Lower lobe of right lung (tissue), 2 donors: ENCODE results near the gene MAK. TPM values are rescaled to one million over a fixed set of nuclear protein-coding genes. Genes with fewer than 3 reads are reported as not detected.
"Not testable (repeated sequence)": the region's sequence is repeated elsewhere in the genome, so short reads cannot be mapped to it uniquely, and the experiment has no call there.

Experiments
- ATAC-seq, 2 donors: fragments of 200-7000 bp; cut with Tn5 transposase; one replicate each; pipeline ENCODE4 v1.9.1; 2020 to 2022; ENCODE audit warnings: mild to moderate bottlenecking in 2 of 2, moderate library complexity in 2 of 2
- DNase-seq: peaks from one replicate; pipeline ENCODE4 v3.0.0-alpha.2; 2020
- H3K27ac ChIP-seq: fragments of 200-600 bp; one replicate; pipeline ENCODE4 v1.8.0; 2022
- H3K27me3 ChIP-seq: fragments of 200-600 bp; one replicate; pipeline ENCODE4 v1.8.0; 2022; ENCODE audit warnings: low read depth
- H3K36me3 ChIP-seq: fragments of 200-600 bp; one replicate; pipeline ENCODE4 v1.8.0; 2022; ENCODE audit warnings: mild to moderate bottlenecking
- H3K4me1 ChIP-seq: fragments of 200-600 bp; one replicate; pipeline ENCODE4 v1.8.0; 2022
- H3K4me3 ChIP-seq: fragments of 200-600 bp; one replicate; pipeline ENCODE4 v1.8.0; 2022; ENCODE audit warnings: mild to moderate bottlenecking
- H3K9me3 ChIP-seq: fragments of 200-600 bp; one replicate; pipeline ENCODE4 v1.8.0; 2022
- CTCF ChIP-seq: fragments of 200-600 bp; IDR thresholded peaks from one replicate; pipeline ENCODE4 v1.8.0; 2022; ENCODE audit warnings: antibody characterized with exemption, mild to moderate bottlenecking
- intact Hi-C: fragments of 100-400 bp; cut with DNase I; formaldehyde crosslinking; loops from one replicate; pipeline ENCODE4 v1.11.0; 2022
- total RNA-seq: library from RNA; stranded (reverse); fragmentation: NEBNext Ultra II Directional; extraction: Animal tissue kit (Norgen Biotek cat#: 25700); gene quantifications from one replicate; pipeline ENCODE4 v1.2.1, GENCODE V29; 2021
- donor health status: DM: no; HTN: yes; CAD: no; lungs with severe emphysema.

The MAK gene
- total RNA-seq, 1 donor from 2014 or later = 1.3 TPM

GRCh38 chr6:10857259-10857658 is 18.9 kb upstream of the MAK start:
- intact Hi-C loops = no loop called here
- H3K36me3 ChIP-seq = no peaks in the 10 kb centered on the region
- H3K9me3 ChIP-seq = peaks cover 10% of the 10 kb centered on the region
- DNase-seq (no peak), ATAC-seq (no peak)
- H3K4me3 ChIP-seq = no peak overlapping the region
- H3K27me3 ChIP-seq = no peaks in the 10 kb centered on the region
- TF ChIP-seq CTCF = no peak
- no peaks in the 10 kb centered on the region for H3K4me1 ChIP-seq
- no peak overlapping the region for H3K27ac ChIP-seq

- Histone ChIP-seq H3K27ac (no peak overlapping the region), H3K9me3 (peaks cover 10% of the 10 kb centered on the region), H3K4me3 (no peak overlapping the region), H3K27me3 (no peaks in the 10 kb centered on the region), H3K36me3 (no peaks in the 10 kb centered on the region), H3K4me1 (no peaks in the 10 kb centered on the region)
- intact Hi-C loops = no loop called here
- no peak for TF ChIP-seq CTCF
- no peak for DNase-seq
- no peak for ATAC-seq
These were observed 16.7 kb upstream of the MAK start for GRCh38 chr6:10854922-10855632.

GRCh38 chr6:10853849-10854300 is 15.5 kb upstream of the MAK start:
- DNase-seq, intact Hi-C loops, H3K27ac ChIP-seq, H3K27me3 ChIP-seq, H3K4me1 ChIP-seq, H3K4me3 ChIP-seq, H3K36me3 ChIP-seq, ATAC-seq: not testable (repeated sequence)
- peaks cover 10% of the 10 kb centered on the region for H3K9me3 ChIP-seq

GRCh38 chr6:10852361-10852960 is 14.1 kb upstream of the MAK start:
- Histone ChIP-seq H3K36me3 (no peaks in the 10 kb centered on the region), H3K27ac (no peak overlapping the region), H3K9me3 (peaks cover 10% of the 10 kb centered on the region), H3K4me3 (no peak overlapping the region), H3K4me1 (no peaks in the 10 kb centered on the region), H3K27me3 (no peaks in the 10 kb centered on the region)
- ATAC-seq (no peak), DNase-seq (no peak)
- no peak for TF ChIP-seq CTCF
- intact Hi-C loops = no loop called here

- no peak for TF ChIP-seq CTCF
- H3K27me3 ChIP-seq = no peaks in the 10 kb centered on the region
- no peak overlapping the region for H3K4me3 ChIP-seq
- H3K4me1 ChIP-seq = no peaks in the 10 kb centered on the region
- ATAC-seq (no peak), DNase-seq (no peak)
- H3K27ac ChIP-seq = no peak overlapping the region
- intact Hi-C loops = no loop called here
- peaks cover 10% of the 10 kb centered on the region for H3K9me3 ChIP-seq
- no peaks in the 10 kb centered on the region for H3K36me3 ChIP-seq
These were observed 12.4 kb upstream of the MAK start for GRCh38 chr6:10850728-10851127.

GRCh38 chr6:10849901-10850300 is 11.6 kb upstream of the MAK start:
- DNase-seq (no peak), ATAC-seq (no peak)
- intact Hi-C loops = no loop called here
- no peak overlapping the region for H3K27ac ChIP-seq
- H3K9me3 ChIP-seq = peaks cover 10% of the 10 kb centered on the region
- no peaks in the 10 kb centered on the region for H3K4me1 ChIP-seq
- TF ChIP-seq CTCF = no peak
- H3K27me3 ChIP-seq = no peaks in the 10 kb centered on the region
- no peaks in the 10 kb centered on the region for H3K36me3 ChIP-seq
- H3K4me3 ChIP-seq = no peak overlapping the region
